ENCODE data around the gene NKX6-2.

- no peak for TF ChIP-seq CTCF (IDR thresholded peaks at IDR 0.05)
- no peak for TF ChIP-seq POLR2A (IDR thresholded peaks at IDR 0.05)
- TF ChIP-seq POLR2AphosphoS5 (IDR thresholded peaks at IDR 0.05): no peak
Observed at GRCh38 chr10:132785723-132786475, at the start of gene NKX6-2.
